ENCODE data around the gene CAMKMT. TPM values are rescaled to one million over a fixed set of nuclear protein-coding genes. Genes with fewer than 3 reads are reported as not detected.
"Not testable (repeated sequence)": the region's sequence is repeated elsewhere in the genome, so short reads cannot be mapped to it uniquely, and the experiment has no call there.

CAMKMT gene
- total RNA-seq, 4 donors from 2014 or later = 4.5 to 57.9 (median 15.4) TPM

DNA sequence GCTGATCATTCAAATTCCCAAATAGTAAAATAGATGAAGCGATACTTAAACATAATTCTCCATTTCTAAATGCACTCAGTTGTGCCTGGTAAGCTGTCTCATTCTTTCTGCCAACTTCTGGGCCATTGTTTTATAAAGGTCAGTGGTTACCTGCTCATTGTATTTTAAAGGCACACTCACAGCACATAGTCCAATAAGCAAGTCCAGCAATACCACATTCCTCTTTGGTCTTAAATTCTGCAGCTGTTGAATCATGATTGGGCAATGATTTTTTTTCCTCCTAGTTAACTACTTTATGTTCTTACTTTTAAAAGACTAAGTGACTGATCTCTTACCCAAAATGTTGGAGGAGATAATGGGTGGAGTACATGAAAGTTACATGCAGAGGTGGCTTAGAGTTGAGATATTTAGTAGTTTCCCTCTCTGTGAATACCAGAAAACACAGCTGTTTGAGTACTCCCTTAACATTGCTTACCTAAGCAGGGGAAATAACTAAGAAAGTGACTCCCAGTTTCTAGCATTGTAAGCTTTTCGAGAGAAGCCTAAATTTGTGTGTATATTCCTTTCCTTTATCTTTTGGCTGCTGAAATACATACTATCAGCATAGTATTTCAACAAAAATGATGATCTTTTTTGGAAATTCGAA lies 220.7 kb downstream of the CAMKMT start:
- TF ChIP-seq POLR2A (IDR thresholded peaks at IDR 0.05) (no peak), CTCF (IDR thresholded peaks at IDR 0.05) (no peak), EP300 (IDR thresholded peaks at IDR 0.05; ENCODE audit: low read depth) (no peak), POLR2AphosphoS5 (IDR thresholded peaks at IDR 0.05) (no peak)
- DNase-seq = no peak
- Histone ChIP-seq H3K4me1 (no peaks in the 10 kb centered on the region), H3K9me3 (no peaks in the 10 kb centered on the region), H3K4me3 (no peak overlapping the region), H3K27me3 (no peaks in the 10 kb centered on the region), H3K36me3 (no peaks in the 10 kb centered on the region), H3K27ac (no peak overlapping the region)
- in situ Hi-C loops (cut with MboI; ENCODE audit: low pct_ligation_motif_present in 1 of 4, low pct_unique_long_range_greater_than_20kb in 1 of 4, low sequenced_read_pairs in 3 of 4) = no loop called here
- intact Hi-C loops (cut with DNase I; ENCODE audit: low total_unique reads) = no loop called here
- WGBS, 2 donors (ENCODE audit: low coverage in 1 of 2) = 88 to 91% methylated on average over 3 of the region's 3 CpGs

- H3K27me3 ChIP-seq; H3K9me3 ChIP-seq; H3K4me3 ChIP-seq; in situ Hi-C loops (cut with MboI; ENCODE audit: low pct_ligation_motif_present in 1 of 4, low pct_unique_long_range_greater_than_20kb in 1 of 4, low sequenced_read_pairs in 3 of 4); H3K36me3 ChIP-seq; DNase-seq; H3K27ac ChIP-seq; H3K4me1 ChIP-seq; intact Hi-C loops (cut with DNase I; ENCODE audit: low total_unique reads): not testable (repeated sequence)
- 100% methylated on average over 1 to 2 of the region's 2 CpGs for WGBS, 2 donors (ENCODE audit: low coverage in 1 of 2)
Measured at GRCh38 chr2:44595615-44596014, 233.9 kb downstream of the CAMKMT start.

- intact Hi-C loops (cut with DNase I; ENCODE audit: low total_unique reads) = no loop called here
- Histone ChIP-seq H3K27me3 (no peaks in the 10 kb centered on the region), H3K4me1 (no peaks in the 10 kb centered on the region), H3K4me3 (no peak overlapping the region), H3K36me3 (no peaks in the 10 kb centered on the region), H3K27ac (no peak overlapping the region), H3K9me3 (no peaks in the 10 kb centered on the region)
- WGBS, 2 donors (ENCODE audit: low coverage in 1 of 2) = 77 to 86% methylated on average over 4 to 5 of the region's 5 CpGs
- TF ChIP-seq POLR2AphosphoS5 (IDR thresholded peaks at IDR 0.05) (no peak), POLR2A (IDR thresholded peaks at IDR 0.05) (no peak), EP300 (IDR thresholded peaks at IDR 0.05; ENCODE audit: low read depth) (no peak), CTCF (IDR thresholded peaks at IDR 0.05) (no peak)
- in situ Hi-C loops (cut with MboI; ENCODE audit: low pct_ligation_motif_present in 1 of 4, low pct_unique_long_range_greater_than_20kb in 1 of 4, low sequenced_read_pairs in 3 of 4) = no loop called here
- DNase-seq = no peak
Measured at GRCh38 chr2:44596537-44597320, 235.0 kb downstream of the CAMKMT start.

- in situ Hi-C loops (cut with MboI; ENCODE audit: low pct_ligation_motif_present in 1 of 4, low pct_unique_long_range_greater_than_20kb in 1 of 4, low sequenced_read_pairs in 3 of 4) = no loop called here
Measured at GRCh38 chr2:44598330-44599119, 236.8 kb downstream of the CAMKMT start.

More at GRCh38 chr2:44598330-44599119, 236.8 kb downstream of the CAMKMT start:
- TF ChIP-seq POLR2A (IDR thresholded peaks at IDR 0.05) (no peak), EP300 (IDR thresholded peaks at IDR 0.05; ENCODE audit: low read depth) (no peak), POLR2AphosphoS5 (IDR thresholded peaks at IDR 0.05) (no peak), CTCF (IDR thresholded peaks at IDR 0.05) (no peak)
- no peaks in the 10 kb centered on the region for H3K27me3 ChIP-seq
- H3K4me1 ChIP-seq = no peaks in the 10 kb centered on the region
- no peaks in the 10 kb centered on the region for H3K9me3 ChIP-seq
- no peak for DNase-seq
- 81 to 85% methylated on average over 5 of the region's 5 CpGs for WGBS, 2 donors (ENCODE audit: low coverage in 1 of 2)
- intact Hi-C loops (cut with DNase I; ENCODE audit: low total_unique reads) = no loop called here
- H3K27ac ChIP-seq = no peak overlapping the region
- H3K4me3 ChIP-seq = no peak overlapping the region
- H3K36me3 ChIP-seq = no peaks in the 10 kb centered on the region

All from transverse colon (tissue), 4 donors.